Neutrophil (primary cell): Measurements from ENCODE around the gene LOXHD1.

ENCODE experiments used
- H3K27ac ChIP-seq: fragments of 200-600 bp; sonication (generic); 2 replicates; pipeline ENCODE4 v1.5.1; 2016; ENCODE audit warnings: mild to moderate bottlenecking, moderate library complexity
- H3K27me3 ChIP-seq: fragments of 200-600 bp; sonication (generic); 2 replicates; pipeline ENCODE4 v1.6.0; 2016; ENCODE audit warnings: mild to moderate bottlenecking
- H3K36me3 ChIP-seq: fragments of 200-600 bp; sonication (generic); 2 replicates; pipeline ENCODE4 v1.5.1; 2017
- H3K4me1 ChIP-seq, 2 experiments: fragments of 200-600 bp in 1 of 2; sonication (generic) in 1 of 2; 1 replicate in 1 of 2; 2 replicates in 1 of 2; pipeline versions ENCODE4 v1.5.1 to v1.6.1; 2013 to 2016; ENCODE audit warnings: low read depth in 1 of 2, low read length in 1 of 2, mild to moderate bottlenecking in 1 of 2, moderate library complexity in 1 of 2; ENCODE audit not compliant: control insufficient read depth in 1 of 2, insufficient read depth in 1 of 2
- H3K4me3 ChIP-seq, 2 experiments: fragments of 200-600 bp in 1 of 2; sonication (generic) in 1 of 2; 1 replicate in 1 of 2; 2 replicates in 1 of 2; pipeline ENCODE4 v1.5.1; 2013 to 2016; ENCODE audit warnings: low read depth in 1 of 2, low read length in 1 of 2, mild to moderate bottlenecking in 1 of 2, moderate library complexity in 1 of 2
- H3K9me3 ChIP-seq: fragments of 200-600 bp; sonication (generic); 2 replicates; pipeline ENCODE4 v1.5.1; 2016
- TF ChIP-seq, protein P1 (sequence below): fragments of 200-600 bp; sonication (generic); IDR thresholded peaks from 2 replicates; pipeline ENCODE4 v1.5.1; 2016; ENCODE audit warnings: antibody characterized with exemption

The LOXHD1 gene

GRCh38 chr18:46488471-46489213 lies 168.4 kb downstream of the LOXHD1 start:
- H3K27me3 ChIP-seq, result peaks cover 18% of the 10 kb centered on the region
- no peaks in the 10 kb centered on the region for H3K9me3 ChIP-seq
- TF ChIP-seq, protein P1, sequence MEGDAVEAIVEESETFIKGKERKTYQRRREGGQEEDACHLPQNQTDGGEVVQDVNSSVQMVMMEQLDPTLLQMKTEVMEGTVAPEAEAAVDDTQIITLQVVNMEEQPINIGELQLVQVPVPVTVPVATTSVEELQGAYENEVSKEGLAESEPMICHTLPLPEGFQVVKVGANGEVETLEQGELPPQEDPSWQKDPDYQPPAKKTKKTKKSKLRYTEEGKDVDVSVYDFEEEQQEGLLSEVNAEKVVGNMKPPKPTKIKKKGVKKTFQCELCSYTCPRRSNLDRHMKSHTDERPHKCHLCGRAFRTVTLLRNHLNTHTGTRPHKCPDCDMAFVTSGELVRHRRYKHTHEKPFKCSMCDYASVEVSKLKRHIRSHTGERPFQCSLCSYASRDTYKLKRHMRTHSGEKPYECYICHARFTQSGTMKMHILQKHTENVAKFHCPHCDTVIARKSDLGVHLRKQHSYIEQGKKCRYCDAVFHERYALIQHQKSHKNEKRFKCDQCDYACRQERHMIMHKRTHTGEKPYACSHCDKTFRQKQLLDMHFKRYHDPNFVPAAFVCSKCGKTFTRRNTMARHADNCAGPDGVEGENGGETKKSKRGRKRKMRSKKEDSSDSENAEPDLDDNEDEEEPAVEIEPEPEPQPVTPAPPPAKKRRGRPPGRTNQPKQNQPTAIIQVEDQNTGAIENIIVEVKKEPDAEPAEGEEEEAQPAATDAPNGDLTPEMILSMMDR, result no peak
- peaks cover 66% of the 10 kb centered on the region for H3K36me3 ChIP-seq
- no peak overlapping the region for H3K4me3 ChIP-seq
- no peak overlapping the region for H3K27ac ChIP-seq
- no peaks in the 10 kb centered on the region for H3K4me1 ChIP-seq

DNA sequence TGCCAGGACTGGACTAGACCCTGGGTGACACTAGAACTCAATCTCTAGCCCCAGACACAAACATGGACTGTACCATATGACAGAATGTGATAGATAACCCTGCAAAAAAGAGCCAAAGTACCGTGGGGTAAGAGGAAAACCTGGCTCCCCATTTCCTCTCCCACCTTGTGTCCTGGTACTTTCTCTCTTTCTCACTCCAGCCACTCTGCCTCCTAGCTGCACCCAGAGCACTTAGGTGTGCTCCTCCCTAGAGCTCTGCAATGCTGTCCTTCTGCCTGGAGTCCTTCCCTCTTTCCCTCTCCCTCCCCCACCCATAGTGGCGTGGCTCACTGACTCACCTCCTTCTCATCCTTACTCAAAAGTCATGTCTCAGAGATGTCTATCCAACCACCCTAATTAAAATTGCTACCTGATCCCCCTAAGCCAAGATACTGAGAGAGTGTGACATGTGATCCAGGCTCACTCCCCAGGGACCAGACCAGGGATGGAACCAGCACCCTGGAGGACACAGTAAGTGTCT lies 171.3 kb downstream of the LOXHD1 start:
- no peaks in the 10 kb centered on the region for H3K9me3 ChIP-seq
- TF ChIP-seq, protein P1, result no peak
- peaks cover 18% of the 10 kb centered on the region for H3K27me3 ChIP-seq
- H3K4me1 ChIP-seq, result no peaks in the 10 kb centered on the region
- H3K4me3 ChIP-seq, result no peak overlapping the region
- H3K27ac ChIP-seq, result no peak overlapping the region
- H3K36me3 ChIP-seq, result peaks cover 82% of the 10 kb centered on the region

GRCh38 chr18:46484971-46485370 lies 172.0 kb downstream of the LOXHD1 start:
- H3K27me3 ChIP-seq, result peaks cover 18% of the 10 kb centered on the region
- TF ChIP-seq, protein P1, result no peak

DNA sequence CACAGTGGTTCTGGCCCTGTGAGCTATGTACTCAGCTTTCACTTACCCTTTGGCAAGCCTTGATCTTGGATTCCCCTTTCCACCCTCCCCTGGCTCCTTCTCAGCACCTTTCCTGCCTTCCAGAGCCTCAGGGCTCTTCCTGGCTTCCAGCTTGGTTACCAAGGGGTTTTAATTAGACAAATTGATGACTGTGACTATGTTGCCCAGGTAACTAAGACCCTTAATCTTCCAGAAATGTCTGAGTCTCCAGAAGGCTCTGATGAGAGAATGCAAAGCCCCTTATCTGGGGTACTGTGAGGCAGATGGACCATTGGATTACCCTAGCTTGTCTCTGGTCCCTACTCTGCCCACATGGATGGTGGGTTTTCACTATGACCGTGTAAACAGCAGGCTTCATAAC lies 174.2 kb downstream of the LOXHD1 start:
- Histone ChIP-seq H3K9me3 (no peaks in the 10 kb centered on the region), H3K27ac (no peak overlapping the region), H3K4me1 (no peaks in the 10 kb centered on the region), H3K4me3 (no peak overlapping the region), H3K27me3 (peaks cover 18% of the 10 kb centered on the region), H3K36me3 (peaks cover 76% of the 10 kb centered on the region)
- TF ChIP-seq, protein P1, result no peak

More at GRCh38 chr18:46484971-46485370, 172.0 kb downstream of the LOXHD1 start:
- H3K36me3 ChIP-seq, result peaks cover 88% of the 10 kb centered on the region
- H3K4me3 ChIP-seq, result no peak overlapping the region
- H3K4me1 ChIP-seq, result no peaks in the 10 kb centered on the region
- H3K9me3 ChIP-seq, result no peaks in the 10 kb centered on the region
- no peak overlapping the region for H3K27ac ChIP-seq

GRCh38 chr18:46481847-46482245 lies 175.2 kb downstream of the LOXHD1 start:
- no peaks in the 10 kb centered on the region for H3K4me1 ChIP-seq
- no peaks in the 10 kb centered on the region for H3K9me3 ChIP-seq
- peaks cover 75% of the 10 kb centered on the region for H3K36me3 ChIP-seq
- TF ChIP-seq, protein P1, result no peak
- no peak overlapping the region for H3K4me3 ChIP-seq
- H3K27me3 ChIP-seq, result peaks cover 18% of the 10 kb centered on the region
- H3K27ac ChIP-seq, result no peak overlapping the region
